ENCODE data around the gene MCRIP2. TPM values are rescaled to one million over a fixed set of nuclear protein-coding genes. Genes with fewer than 3 reads are reported as not detected.

MCRIP2 gene
- total and polyA plus RNA-seq, 4 donors = 16.3 to 97.3 (median 61.4) TPM

GRCh38 chr16:683396-684070, 41.9 kb downstream of the MCRIP2 start:
- Histone ChIP-seq H3K9me3 (ENCODE audit: control insufficient read depth in 4 of 4, low read length in 3 of 4) (no peaks in the 10 kb centered on the region), H3K27ac (ENCODE audit: low read depth in 1 of 2, low read length in 2 of 2) (peak overlapping the region in 1 of 2 donors; percentile 60), H3K36me3 (ENCODE audit: control insufficient read depth in 4 of 4, insufficient read depth in 3 of 4, low read depth in 1 of 4, low read length in 3 of 4) (peaks cover 8 to 21% (median 12%) of the 10 kb centered on the region in 4 donors), H3K4me1 (ENCODE audit: control insufficient read depth in 4 of 4, insufficient read depth in 4 of 4, low read length in 3 of 4) (peaks cover 25 to 58% (median 46%) of the 10 kb centered on the region in 4 donors), H3K27me3 (ENCODE audit: control insufficient read depth in 4 of 4, insufficient read depth in 4 of 4, low read length in 3 of 4) (no peaks in the 10 kb centered on the region), H3K9ac (ENCODE audit: low read depth in 1 of 2, low read length in 2 of 2) (no peak overlapping the region), H3K4me3 (ENCODE audit: low read depth in 1 of 3, low read length in 3 of 3) (peak overlapping the region; percentile 57 to 85 (median 61))
- 10% methylated on average over 57 of the region's 57 CpGs for WGBS
- no peak for DNase-seq (ENCODE audit: low spot score)
- TF ChIP-seq HNF4A (conservative IDR thresholded peaks at IDR 0.05) (no peak), NR2F2 (IDR thresholded peaks at IDR 0.05) (no peak), TAF1 (conservative IDR thresholded peaks at IDR 0.05) (no peak), ZBTB33 (IDR thresholded peaks at IDR 0.05) (no peak)
- TF ChIP-seq, protein P1, sequence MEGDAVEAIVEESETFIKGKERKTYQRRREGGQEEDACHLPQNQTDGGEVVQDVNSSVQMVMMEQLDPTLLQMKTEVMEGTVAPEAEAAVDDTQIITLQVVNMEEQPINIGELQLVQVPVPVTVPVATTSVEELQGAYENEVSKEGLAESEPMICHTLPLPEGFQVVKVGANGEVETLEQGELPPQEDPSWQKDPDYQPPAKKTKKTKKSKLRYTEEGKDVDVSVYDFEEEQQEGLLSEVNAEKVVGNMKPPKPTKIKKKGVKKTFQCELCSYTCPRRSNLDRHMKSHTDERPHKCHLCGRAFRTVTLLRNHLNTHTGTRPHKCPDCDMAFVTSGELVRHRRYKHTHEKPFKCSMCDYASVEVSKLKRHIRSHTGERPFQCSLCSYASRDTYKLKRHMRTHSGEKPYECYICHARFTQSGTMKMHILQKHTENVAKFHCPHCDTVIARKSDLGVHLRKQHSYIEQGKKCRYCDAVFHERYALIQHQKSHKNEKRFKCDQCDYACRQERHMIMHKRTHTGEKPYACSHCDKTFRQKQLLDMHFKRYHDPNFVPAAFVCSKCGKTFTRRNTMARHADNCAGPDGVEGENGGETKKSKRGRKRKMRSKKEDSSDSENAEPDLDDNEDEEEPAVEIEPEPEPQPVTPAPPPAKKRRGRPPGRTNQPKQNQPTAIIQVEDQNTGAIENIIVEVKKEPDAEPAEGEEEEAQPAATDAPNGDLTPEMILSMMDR (IDR thresholded peaks at IDR 0.05; ENCODE audit: low read depth, low read length, missing input control) = no peak
- TF ChIP-seq, protein P2, sequence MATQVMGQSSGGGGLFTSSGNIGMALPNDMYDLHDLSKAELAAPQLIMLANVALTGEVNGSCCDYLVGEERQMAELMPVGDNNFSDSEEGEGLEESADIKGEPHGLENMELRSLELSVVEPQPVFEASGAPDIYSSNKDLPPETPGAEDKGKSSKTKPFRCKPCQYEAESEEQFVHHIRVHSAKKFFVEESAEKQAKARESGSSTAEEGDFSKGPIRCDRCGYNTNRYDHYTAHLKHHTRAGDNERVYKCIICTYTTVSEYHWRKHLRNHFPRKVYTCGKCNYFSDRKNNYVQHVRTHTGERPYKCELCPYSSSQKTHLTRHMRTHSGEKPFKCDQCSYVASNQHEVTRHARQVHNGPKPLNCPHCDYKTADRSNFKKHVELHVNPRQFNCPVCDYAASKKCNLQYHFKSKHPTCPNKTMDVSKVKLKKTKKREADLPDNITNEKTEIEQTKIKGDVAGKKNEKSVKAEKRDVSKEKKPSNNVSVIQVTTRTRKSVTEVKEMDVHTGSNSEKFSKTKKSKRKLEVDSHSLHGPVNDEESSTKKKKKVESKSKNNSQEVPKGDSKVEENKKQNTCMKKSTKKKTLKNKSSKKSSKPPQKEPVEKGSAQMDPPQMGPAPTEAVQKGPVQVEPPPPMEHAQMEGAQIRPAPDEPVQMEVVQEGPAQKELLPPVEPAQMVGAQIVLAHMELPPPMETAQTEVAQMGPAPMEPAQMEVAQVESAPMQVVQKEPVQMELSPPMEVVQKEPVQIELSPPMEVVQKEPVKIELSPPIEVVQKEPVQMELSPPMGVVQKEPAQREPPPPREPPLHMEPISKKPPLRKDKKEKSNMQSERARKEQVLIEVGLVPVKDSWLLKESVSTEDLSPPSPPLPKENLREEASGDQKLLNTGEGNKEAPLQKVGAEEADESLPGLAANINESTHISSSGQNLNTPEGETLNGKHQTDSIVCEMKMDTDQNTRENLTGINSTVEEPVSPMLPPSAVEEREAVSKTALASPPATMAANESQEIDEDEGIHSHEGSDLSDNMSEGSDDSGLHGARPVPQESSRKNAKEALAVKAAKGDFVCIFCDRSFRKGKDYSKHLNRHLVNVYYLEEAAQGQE (IDR thresholded peaks at IDR 0.05) = no peak

GRCh38 chr16:684071-684794, 42.6 kb downstream of the MCRIP2 start, which contains the start of gene JMJD8:
Gene JMJD8 (minus strand): TSS chr16:684334. CDS start chr16:684319, 15 bp downstream.
- peak within 1 kb of the TSS; percentile 60 to 68 for H3K27ac ChIP-seq (ENCODE audit: low read depth in 1 of 2, low read length in 2 of 2)
- H3K9me3 ChIP-seq (ENCODE audit: control insufficient read depth in 4 of 4, low read length in 3 of 4) = no peaks in the 10 kb centered on the region
- no peak within 1 kb of the TSS for H3K9ac ChIP-seq (ENCODE audit: low read depth in 1 of 2, low read length in 2 of 2)
- H3K36me3 ChIP-seq (ENCODE audit: control insufficient read depth in 4 of 4, insufficient read depth in 3 of 4, low read depth in 1 of 4, low read length in 3 of 4) = peaks cover 8 to 21% (median 12%) of the 10 kb centered on the region in 4 donors
- peaks cover 28 to 58% (median 47%) of the 10 kb centered on the region in 4 donors for H3K4me1 ChIP-seq (ENCODE audit: control insufficient read depth in 4 of 4, insufficient read depth in 4 of 4, low read length in 3 of 4)
- no peaks in the 10 kb centered on the region for H3K27me3 ChIP-seq (ENCODE audit: control insufficient read depth in 4 of 4, insufficient read depth in 4 of 4, low read length in 3 of 4)
- WGBS = 7% methylated on average over 91 of the region's 91 CpGs
- DNase-seq (ENCODE audit: low spot score) = peak; percentile 98
- peak within 1 kb of the TSS; percentile 57 to 85 (median 61) for H3K4me3 ChIP-seq (ENCODE audit: low read depth in 1 of 3, low read length in 3 of 3)
- TF ChIP-seq SP1 (IDR thresholded peaks at IDR 0.05) (peak; percentile 55), YY1 (IDR thresholded peaks at IDR 0.05) (peak; percentile 79), EGR1 (IDR thresholded peaks at IDR 0.05; ENCODE audit: low read depth in 2 of 2) (no peak), HNF4G (IDR thresholded peaks at IDR 0.05) (no peak), RAD21 (IDR thresholded peaks at IDR 0.05) (no peak), MAX (IDR thresholded peaks at IDR 0.05) (no peak), RXRA (IDR thresholded peaks at IDR 0.05) (no peak), FOXA2 (IDR thresholded peaks at IDR 0.05) (no peak), HNF4A (conservative IDR thresholded peaks at IDR 0.05) (no peak), GABPA (IDR thresholded peaks at IDR 0.05 in 1 of 2, conservative IDR thresholded peaks at IDR 0.05 in 1 of 2) (peak; percentile 86 to 95), FOXA1 (IDR thresholded peaks at IDR 0.05) (no peak)
- TF ChIP-seq, protein P1 (IDR thresholded peaks at IDR 0.05; ENCODE audit: low read depth, low read length, missing input control) = no peak
- TF ChIP-seq, protein P3, sequence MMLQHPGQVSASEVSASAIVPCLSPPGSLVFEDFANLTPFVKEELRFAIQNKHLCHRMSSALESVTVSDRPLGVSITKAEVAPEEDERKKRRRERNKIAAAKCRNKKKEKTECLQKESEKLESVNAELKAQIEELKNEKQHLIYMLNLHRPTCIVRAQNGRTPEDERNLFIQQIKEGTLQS (IDR thresholded peaks at IDR 0.05) = no peak
